GM19372 (cell line): ENCODE measurements around the gene SH3TC1.

Experiments used
- ATAC-seq: cut with Tn5 transposase; IDR thresholded peaks from one replicate; pipeline ENCODE4 v1.9.1; 2021; ENCODE audit warnings: mild to moderate bottlenecking, low read depth, moderate library complexity; ENCODE audit not compliant: unreplicated experiment

The SH3TC1 gene

DNA sequence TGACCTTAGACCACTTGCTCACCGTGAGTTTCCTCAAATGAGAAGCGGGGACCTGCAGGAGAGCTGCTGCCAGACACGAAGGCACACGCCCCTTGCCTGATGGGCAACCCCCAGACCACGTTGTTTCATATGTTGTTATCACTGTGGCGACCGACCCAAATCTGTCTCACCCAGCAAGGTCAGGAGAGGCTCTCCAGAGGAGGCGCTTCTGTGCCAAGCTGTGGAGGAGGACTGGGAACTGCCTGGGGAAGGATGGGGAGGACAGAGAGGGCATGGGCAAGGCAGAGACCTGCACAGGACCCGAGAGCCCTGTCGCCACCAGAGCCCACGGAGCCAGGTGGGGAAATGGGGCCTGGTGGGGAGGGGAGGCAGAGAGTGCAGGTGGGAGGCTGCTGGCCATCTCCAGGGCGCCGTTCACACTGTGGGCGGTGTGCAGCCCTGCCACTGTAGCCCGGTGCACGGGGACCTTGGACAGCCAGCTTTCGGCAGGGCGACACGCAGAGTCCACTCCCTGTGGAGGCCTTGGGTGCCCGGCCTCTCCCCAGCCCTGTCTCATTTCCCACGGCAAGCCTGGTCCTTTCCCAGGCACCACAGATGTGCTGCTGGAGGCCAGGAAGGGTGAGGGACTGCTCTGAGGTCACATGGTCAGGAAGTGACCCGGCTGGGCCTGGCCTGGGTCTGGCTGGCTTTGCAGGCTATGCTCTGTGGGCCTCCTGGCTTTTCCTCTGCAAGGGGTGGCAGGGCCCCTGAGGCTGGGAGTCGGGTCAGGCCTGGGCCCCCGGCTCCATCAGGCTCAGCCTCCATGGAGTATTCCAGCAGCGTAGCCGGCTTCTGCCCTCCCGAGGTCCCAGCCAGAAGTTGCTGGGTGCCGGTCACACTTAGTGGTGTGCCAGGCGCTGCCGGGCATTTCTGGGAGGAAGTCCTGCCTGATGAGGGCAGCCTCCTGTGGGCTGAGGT, 73.7 kb downstream of the SH3TC1 start:
- no peak for ATAC-seq

DNA sequence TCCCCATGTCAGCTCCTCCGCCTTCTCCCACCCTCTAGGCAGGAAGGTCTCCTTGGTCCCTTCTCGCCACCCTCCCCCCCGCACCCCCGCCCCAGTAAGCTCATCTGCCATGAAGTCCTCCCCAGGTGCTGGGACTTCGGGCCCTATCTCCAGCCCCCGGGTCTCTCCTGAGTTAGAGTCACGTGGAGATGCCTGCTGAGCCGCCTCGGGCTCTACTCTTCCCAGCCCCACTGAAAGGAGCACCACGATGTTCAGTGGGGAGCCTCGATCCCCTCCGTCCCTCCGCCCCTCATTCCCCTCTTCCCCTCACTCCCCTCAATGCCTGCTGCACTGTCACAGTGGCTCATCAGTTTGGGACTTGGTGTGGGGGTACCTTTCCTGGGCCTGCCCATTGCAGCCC, 74.4 kb downstream of the SH3TC1 start:
- ATAC-seq, result no peak

DNA sequence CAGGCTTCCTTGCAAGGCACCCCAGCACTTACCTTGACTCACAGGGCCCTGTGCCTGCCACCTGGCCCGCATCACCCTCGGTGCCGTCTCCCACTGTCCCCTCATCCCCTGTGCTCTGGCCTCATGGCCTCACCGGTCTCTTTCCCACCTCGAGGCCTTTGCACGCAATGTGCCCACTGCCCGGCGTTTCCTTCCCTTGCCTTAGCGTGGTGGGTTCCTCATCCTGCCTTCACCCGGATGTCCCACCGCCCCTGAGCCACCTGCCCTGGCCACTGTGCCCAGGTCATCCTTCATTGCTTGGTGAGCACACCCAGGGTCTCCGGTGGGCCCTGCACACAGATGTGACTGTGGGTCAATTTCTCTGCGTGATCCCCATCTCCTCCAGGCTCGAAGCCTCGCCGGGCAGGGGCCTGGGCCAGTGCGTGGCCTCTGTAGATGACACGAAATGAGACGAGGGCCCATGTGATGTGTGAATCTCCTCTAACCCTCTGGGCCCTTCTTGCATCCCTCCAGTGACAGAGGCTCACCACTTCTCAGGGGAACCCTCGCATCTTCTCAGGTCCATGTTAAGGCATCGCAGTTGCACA, 75.1 kb downstream of the SH3TC1 start:
- ATAC-seq, result no peak

DNA sequence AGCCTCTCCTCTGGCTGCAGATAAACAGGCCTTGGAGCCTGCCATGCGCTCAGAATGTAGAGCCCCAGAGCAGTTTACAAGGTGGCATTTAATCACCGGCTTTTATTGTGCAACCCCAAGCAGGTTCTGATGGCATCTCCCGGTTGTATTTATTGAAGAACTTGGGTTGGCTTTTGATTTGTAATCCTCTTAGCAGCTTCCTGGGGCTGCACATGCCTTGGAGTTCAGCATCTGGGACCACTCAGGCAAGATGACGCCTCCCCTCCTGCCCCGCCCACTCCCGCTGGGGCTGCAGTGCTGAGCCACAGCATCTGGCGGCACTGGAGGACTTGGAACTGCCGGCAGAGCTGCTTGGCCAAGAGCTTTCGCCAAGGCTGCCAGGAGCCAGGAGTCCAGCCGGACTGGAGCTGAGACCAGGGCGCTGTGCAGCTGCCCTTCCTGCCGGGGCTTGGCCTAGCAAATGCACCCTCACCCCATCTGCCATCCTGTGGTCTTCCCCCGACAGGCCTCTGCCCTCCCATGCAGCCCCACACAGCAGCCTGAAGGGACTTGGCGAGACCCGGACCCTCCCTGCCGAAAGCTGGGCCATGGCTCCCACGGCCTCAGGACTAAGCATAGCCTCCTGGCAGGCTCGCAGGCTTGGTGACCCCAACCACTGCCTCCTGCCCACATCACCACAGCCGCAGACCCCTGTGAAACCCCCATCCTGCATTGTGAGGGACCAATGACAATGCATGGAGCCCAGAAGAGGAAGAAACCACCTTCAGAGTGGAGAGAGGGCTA, 75.9 kb downstream of the SH3TC1 start:
- no peak for ATAC-seq

DNA sequence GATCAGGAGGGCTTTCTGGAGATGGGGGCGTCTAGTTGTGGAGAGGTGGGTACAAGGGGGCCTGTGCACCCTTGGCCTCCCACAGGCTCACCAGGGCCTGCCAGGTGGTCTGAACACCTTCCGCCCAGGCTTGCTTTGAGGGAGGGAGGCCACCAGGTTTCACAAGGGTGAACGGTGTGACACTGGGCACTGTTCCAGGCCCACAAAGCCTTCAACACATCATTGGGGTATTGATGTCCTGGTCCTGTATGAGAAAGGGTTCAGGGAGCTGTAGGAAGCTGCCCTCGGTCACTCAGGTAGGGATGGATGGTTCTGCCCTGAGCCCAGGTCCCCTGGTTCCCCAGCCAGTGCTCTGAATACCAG, 76.4 kb downstream of the SH3TC1 start:
- ATAC-seq, result no peak

DNA sequence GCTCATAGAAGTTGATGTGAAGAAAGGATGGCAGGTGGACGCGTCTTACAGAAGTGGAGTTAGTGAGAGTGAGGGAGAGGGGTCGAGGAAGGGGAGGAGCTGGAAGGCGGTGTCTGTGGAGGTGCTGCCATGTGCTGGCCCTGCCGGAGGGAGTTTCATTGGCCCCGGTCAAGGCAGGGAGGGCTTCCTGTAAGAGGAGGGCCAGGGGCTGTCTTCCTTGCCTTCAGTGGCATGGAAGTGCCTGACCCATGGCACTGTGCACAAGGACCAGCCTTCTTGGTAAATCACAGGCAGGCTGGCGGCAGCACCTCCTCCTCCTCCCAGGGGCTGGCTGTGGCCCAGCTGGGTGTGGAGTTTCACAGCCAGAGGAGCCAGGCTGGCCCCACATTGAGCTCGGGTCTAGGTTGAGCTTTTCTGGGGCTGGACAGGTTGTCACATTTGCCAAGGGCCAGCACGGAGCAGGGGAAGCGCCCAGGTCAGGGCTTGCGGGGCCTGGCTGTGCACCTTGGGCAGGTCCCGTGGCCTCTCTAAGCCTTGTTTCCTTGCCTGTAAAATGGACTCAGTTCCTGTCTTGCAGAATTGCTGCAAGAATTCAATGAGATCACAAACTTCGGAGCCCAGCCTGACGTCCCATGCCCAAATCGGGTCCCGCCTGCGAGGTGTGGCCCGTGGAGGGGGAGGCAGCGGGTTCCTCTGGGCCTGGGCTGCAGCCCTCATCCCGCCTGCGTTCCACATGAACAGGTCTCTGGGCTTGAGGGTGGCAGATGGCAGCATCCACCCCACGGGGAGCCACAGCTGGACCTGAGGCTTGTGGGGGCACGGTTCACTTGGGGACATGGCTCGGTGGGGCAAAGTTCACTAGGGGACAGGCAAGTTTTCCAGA, 77.5 kb downstream of the SH3TC1 start:
- no peak for ATAC-seq

DNA sequence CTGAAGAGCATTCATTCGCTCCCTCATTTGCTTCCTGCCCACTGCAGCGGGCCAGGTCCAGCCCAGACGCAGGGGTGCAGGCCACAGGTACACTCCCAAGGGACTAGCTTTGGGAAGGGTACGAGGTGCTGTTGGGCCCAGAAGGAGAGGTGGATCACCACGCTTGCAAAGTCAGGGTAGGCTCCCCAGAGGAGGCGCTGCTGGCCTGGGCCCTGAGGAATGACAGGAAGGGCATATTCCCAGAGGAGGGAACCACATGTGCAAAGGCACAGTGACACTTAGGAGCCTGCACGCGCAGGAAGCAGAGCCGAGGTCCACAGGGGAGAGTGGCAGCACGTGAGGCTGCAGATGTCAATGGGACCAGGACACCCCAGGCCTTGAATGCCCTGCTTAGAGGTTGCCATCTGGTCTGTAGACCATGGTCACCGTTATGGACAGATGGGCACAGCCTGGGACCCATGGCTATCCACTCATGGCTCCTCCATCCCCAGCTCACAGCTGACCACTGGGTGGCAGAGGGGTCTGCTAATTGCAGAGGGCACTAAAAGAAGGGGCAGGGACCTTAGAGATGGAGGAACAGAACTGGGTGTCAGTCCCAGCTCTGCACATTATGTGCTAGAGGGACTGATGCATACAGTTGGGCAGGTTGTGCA, 78.4 kb downstream of the SH3TC1 start:
- ATAC-seq, result no peak

DNA sequence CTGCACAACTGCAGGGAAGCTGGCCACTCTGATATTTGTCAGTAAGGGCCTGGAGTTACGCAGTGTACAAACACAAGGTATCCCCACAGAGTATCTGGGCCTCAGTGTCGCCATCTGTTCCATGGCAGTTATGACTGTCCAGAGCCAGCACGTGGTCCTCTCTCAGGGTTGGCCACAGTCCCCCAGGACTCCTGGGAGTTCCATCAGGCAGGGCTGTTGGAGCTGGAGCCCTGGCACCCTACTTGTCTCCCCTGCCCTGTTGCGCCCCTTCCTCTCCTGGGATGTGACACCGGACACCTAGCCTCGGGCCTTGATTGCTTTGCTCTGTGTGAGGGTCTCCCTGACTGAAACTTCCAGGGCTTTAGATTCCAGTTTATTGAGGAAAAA, 78.9 kb downstream of the SH3TC1 start:
- ATAC-seq, result no peak

DNA sequence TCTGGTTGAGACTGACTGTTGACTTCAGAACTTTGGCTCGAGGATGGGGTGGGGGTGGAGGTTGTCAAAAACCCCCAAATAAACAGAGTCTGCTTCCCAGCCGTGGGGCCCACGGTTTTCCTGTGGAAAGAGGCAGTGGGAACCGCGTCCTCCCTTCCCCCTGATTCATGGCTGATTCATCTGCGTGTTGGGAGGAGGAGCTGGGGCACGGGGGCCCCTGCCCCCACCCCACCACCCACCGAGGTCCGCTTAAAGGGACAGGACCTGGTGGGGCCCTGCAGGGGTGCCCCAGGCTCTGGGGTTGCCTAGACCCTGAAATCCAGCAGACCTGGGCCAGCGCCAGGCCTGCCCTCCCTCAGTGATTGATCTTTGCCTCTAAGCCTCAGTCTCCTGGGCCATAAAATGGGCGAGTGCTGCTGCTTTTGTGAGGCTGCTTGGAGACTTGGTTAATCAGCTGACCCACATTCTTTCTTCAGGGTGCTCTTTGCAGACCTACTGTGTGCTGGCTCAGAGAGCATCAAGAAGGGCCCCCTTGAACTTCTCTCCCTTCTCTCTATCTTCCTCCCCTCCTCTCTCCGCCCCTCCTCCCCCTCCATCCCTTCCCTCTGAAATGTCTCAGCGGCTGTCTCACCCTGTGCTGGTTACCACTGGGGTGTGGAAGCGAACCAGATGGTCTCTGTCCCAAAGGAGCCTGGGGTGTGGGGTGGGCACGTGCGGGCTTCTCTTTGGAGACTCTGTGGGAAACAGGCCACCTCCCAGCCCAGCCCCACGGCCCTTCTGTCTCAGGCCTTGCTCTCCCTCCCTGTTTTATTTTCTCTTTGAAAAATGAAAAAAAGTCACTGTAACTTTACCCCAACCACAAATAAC, 79.6 kb downstream of the SH3TC1 start:
- ATAC-seq, result no peak

DNA sequence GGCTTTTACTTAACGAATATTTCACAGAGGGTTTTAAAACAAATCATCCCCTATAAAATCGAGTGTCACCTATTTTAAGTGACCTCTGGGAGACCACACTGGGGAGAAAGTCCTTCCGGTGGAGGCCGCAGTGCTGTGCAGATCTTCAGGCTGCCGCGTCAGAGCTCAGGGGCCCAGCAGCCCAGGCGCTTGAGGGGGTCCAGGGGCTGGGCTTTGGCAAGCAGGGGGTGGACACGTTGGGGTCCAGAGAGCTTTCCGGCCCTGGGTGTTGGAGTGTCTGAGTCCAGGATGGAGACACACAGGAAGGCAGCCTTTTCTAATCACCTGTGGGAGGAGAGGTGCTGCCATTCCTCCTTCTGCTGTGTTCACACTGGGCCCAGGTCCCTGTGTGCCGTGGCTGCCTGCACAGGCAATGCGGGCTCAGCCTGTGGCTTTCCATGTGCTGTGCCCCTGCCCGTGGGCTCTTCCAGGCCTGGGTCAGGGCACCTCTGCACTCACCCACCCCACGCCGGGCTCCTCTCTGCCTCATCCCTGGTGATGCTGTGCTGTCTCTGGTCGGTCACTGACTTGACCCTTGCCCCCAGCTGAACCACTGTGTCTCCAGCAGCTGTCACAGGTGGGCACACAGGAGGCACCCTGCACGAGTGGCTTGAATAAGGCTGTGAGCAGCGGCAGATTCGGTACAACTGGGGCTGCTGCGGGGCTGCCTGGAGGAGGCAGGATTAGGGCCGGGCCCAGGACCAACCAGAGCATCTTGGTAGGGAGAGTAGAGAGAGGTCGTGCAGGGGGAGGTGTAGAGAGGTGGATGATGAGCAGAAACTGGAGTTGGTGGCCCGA, 80.4 kb downstream of the SH3TC1 start:
- no peak for ATAC-seq

DNA sequence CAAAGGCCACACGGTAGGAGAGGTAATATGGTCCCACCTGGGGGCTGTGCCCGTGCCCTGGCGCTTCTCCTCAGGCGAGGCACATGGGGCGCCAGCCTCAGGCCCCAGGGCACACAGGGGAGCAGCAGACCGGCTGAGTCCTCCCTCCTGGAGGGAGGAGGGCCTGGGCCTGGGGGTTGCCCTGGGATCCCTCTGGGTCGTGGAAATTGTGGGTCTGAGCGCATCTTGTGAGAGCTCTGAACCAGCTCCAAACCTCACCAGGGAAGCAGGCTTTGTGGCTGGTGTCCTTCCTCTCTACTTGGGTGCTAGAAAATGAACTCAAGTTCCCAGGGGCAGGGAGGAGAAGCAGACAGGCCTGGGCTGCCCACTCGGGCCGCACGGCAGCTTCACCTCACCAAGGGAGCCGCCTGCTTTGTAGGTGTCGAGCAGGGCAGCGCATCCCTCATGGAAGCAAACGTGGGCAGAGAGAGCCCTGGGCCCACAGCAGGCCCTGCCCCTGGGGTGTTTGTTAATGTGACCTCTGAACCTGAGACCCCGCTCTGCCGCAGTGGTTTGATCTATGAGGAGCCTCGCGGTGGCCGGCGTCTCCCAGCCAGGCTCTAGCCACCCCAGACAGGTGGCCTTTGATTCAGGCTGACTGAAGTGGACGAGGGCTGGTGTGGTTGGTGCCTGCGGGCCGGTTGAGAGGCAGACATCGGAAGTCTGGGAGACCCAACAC, 81.2 kb downstream of the SH3TC1 start:
- no peak for ATAC-seq

DNA sequence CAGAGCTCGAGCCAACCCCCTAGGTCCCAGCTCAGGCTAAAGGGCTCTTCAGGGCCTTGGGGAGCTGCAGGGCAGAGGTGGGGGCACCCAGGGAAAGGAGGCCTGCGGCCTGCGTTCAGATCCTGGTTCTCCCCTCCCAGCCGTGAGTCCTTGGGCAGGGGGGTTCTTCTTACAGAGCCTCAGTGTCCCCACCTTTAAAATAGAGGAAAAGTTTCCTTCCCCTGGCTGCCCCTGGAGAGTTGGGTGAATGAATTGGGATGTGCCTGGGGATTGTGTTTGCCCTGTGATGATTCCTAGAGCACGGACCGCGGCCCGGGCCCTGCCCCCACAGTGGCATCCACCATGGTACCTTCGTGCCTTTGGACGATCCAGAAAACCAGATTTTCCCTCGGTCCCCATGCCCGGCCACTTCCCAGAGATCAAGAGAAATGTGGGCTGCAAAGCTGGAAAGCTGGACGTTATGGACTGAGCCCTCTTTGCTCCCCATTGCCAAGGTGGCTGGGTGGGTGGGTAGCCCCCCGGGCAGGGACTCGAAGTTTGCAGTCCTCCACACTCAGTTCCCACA, 81.9 kb downstream of the SH3TC1 start:
- no peak for ATAC-seq

DNA sequence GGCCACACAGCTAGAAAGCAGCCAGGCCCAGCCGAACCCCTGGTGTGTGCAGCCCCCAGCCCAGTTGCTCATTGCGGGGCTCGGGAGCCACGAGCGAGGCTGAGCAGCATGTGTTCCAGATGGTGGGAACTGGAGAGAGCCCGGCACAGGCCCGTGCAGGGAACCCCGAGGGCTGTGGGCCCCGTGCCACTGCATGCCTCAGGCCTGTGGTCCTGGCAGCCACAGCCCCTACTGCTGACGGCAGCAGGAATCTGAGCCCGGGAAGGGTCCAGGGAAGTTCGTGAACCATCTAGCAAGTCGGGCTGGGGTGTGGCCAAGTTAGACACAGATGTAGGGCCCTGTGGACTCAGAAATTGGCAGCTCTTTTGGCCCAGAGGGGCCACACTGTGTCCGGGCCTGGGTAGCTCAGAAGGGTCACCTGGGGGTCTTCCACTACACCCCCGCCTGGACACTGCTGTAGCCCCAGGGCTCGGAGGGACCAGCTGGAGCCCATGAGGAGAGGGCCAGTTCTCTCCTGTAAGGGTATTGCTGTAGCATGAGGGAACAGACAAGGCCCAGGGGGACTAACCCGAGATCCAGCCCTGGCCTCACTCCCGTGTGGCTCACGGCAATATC, 82.5 kb downstream of the SH3TC1 start:
- ATAC-seq, result no peak

DNA sequence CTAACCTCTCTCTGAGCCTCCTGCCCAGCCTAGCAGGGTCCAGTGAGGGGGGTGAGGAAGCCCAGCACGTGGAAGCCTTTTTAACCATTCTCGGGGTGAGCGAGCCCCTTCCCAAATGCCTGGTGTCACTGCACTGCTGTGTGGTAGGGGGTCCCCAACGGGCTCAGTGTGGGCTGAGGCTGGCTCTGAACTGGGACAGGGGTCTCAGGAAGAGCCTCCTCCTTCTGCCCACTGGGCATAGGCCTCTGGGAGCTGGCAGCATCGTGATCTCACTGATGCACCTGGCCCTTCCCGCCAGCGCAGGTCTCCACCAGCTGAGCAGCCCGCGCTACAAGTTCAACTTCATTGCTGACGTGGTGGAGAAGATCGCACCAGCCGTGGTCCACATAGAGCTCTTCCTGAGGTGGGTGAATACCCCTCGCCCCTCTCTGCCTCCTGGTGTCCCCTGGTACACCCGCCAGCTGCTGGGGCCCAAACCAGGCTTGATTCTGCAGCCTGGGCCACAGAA, 83.1 kb downstream of the SH3TC1 start:
- ATAC-seq, result no peak

DNA sequence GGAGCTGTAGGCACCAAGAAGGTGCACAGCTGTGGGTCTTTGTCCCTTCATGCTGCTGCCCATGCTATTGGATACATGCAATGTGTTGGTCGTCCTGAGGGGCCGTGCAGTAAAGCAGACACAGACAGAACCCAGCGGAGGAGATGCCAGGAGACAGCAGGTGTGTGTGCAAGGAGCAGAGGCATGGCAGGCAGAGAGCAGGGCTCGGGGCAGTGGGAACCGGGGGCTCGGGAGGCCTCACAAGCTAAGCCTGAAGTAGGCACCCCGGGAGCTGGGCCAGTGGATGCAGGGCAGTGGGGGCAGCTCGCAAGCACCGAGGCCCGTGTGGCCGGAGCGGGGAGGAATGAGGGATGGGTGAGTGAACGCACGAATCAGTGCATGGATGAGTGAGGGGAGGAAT, 83.7 kb downstream of the SH3TC1 start:
- no peak for ATAC-seq

DNA sequence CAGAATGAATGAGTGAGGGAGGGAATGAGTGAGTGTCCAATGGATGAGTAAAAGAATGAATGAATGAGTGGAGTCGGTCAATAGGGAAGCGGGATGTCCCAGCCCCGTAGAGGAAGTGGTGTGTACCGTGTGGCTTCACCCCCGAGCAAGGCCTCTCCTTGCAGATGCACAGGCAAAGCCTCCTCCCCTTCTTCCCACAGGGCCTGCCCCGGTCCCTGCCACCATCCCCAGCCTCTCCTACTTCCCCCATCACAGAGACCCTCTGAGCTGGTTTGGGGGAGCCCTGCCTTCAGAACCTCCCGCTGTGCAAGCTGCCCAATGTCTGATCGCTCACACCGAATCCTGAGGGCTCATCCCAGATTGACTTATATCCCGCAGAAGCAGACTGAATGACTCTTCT, 84.1 kb downstream of the SH3TC1 start:
- no peak for ATAC-seq
